ENCODE data around the gene DNER. TPM values are rescaled to one million over a fixed set of nuclear protein-coding genes. Genes with fewer than 3 reads are reported as not detected.

Gene DNER
- total and polyA plus RNA-seq, 10 of the 15 experiments (the other 5 are each of a cell fraction or from before 2014, with no cell fraction given): 0.04 to 0.08 (median 0.07) TPM; not detected in 7

- intact Hi-C loops (cut with micrococcal nuclease; ENCODE audit: unreplicated experiment) (no loop called here), in situ Hi-C loops (cut with MboI) (no loop called here)
- ChIA-PET POLR2A (no interaction called here), SMC1A (ENCODE audit: uncharacterized antibody, unreplicated experiment) (no interaction called here), CTCF (no interaction called here), RAD21 (ENCODE audit: unreplicated experiment) (no interaction called here)
- no peak for ATAC-seq
- Histone ChIP-seq H3K79me2 (ENCODE audit: control insufficient read depth, insufficient read depth, low read length) (no peaks in the 10 kb centered on the region), H3K4me1 (ENCODE audit: control insufficient read depth, insufficient read depth, low read length) (no peaks in the 10 kb centered on the region), H3K27me3 (replicated peaks in 1 of 2; ENCODE audit: control insufficient read depth in 2 of 2, insufficient read depth in 2 of 2, low read length in 1 of 2) (no peaks in the 10 kb centered on the region), H3K4me3 (no peak overlapping the region), H3K4me2 (ENCODE audit: control insufficient read depth, insufficient read depth) (no peak overlapping the region), H3K9me3 (replicated peaks; ENCODE audit: control insufficient read depth, insufficient read depth, low read length) (no peaks in the 10 kb centered on the region), H4K20me1 (ENCODE audit: control insufficient read depth, insufficient read depth) (no peaks in the 10 kb centered on the region), H2AFZ (ENCODE audit: control insufficient read depth, low read depth, low read length) (no peak overlapping the region), H3K9ac (ENCODE audit: control insufficient read depth, insufficient read depth, low read length) (no peak overlapping the region), H3K27ac (ENCODE audit: control insufficient read depth, insufficient read depth) (no peak overlapping the region), H3K36me3 (ENCODE audit: control insufficient read depth in 2 of 2, insufficient read depth in 2 of 2, low read length in 1 of 2) (no peaks in the 10 kb centered on the region)
- no peak for TF ChIP-seq PML (IDR thresholded peaks at IDR 0.05; ENCODE audit: low read length)
- no peak for TF ChIP-seq POLR2A (IDR thresholded peaks at IDR 0.05; ENCODE audit: low read depth, low read length)
- TF ChIP-seq NR2F1 (conservative IDR thresholded peaks at IDR 0.05): no peak
- no peak for TF ChIP-seq POLR2AphosphoS2 (IDR thresholded peaks at IDR 0.05; ENCODE audit: low read depth, low read length)
- no peak for TF ChIP-seq MYB (IDR thresholded peaks at IDR 0.05; ENCODE audit: borderline replicate concordance, low read depth, low read length)
- no peak for TF ChIP-seq ZBED1 (IDR thresholded peaks at IDR 0.05; ENCODE audit: borderline replicate concordance)
- no peak for TF ChIP-seq IRF5 (IDR thresholded peaks at IDR 0.05; ENCODE audit: borderline replicate concordance)
- TF ChIP-seq RAD21 (IDR thresholded peaks at IDR 0.05; ENCODE audit: insufficient read depth, low read depth, low read length): no peak
- TF ChIP-seq IRF3 (IDR thresholded peaks at IDR 0.05): no peak
- no peak for TF ChIP-seq E2F4 (IDR thresholded peaks at IDR 0.05; ENCODE audit: low read depth, low read length)
- no peak for TF ChIP-seq IKZF1 (conservative IDR thresholded peaks at IDR 0.05)
- no peak for FAIRE-seq
- 20% methylated on average over 5 of the region's 5 CpGs for WGBS (ENCODE audit: insufficient coverage, insufficient replicate concordance, low lambda C conversion rate, missing lambda C conversion rate)
- DNase-seq (ENCODE audit: low read depth, low spot score): no peak
- BruUV-seq (replicated peaks): no TSS peak
Observed at GRCh38 chr2:229314117-229314516, 400.2 kb downstream of the DNER start.
